ENCODE data around the gene PCDHA2.
"Not testable (repeated sequence)": the region's sequence is repeated elsewhere in the genome, so short reads cannot be mapped to it uniquely, and the experiment has no call there.

The PCDHA2 gene

DNA sequence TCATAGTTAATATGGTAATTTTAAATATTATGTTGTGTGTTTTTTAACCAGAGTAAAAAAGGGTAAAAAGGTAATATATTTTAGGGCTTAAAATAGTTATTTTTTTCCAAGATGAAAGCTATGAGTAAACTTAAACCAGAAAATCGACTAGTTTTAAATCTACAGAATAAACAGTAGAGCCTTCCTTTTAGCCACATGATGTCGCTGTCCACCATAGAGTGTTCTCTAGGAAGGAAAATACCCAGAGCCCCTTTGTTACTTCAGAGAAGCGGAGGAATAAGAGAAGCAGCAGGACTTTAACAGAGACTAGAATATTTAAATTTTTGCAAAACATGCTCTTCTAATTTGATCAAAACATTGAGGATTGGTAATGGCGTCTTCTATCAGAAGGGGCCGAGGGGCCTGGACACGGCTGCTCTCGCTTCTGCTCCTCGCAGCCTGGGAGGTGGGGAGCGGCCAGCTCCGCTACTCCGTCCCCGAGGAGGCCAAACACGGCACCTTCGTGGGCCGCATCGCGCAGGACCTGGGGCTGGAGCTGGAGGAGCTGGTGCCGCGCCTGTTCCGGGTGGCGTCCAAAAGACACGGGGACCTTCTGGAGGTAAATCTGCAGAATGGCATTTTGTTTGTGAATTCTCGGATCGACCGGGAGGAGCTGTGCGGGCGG is at the start of gene PCDHA2:
Gene PCDHA2 (plus strand): TSS at position 258 of the 664 bp plus-strand sequence.
- no peak for DNase-seq (ENCODE audit: low read depth)
- H3K4me3 ChIP-seq (ENCODE audit: low read depth, low read length): no peak within 1 kb of the TSS

GRCh38 chr5:140753561-140753960 is 41.1 kb upstream of the PCDHA2 start:
- no peak overlapping the region for H3K4me3 ChIP-seq (ENCODE audit: low read depth, low read length)
- no peak for DNase-seq (ENCODE audit: low read depth)

- H3K4me3 ChIP-seq (ENCODE audit: low read depth, low read length): no peak overlapping the region
- no peak for DNase-seq (ENCODE audit: low read depth)
Observed at GRCh38 chr5:140764177-140764973, 30.3 kb upstream of the PCDHA2 start.

- no peak overlapping the region for H3K4me3 ChIP-seq (ENCODE audit: low read depth, low read length)
- no peak for DNase-seq (ENCODE audit: low read depth)
Observed at GRCh38 chr5:140767444-140767843, 27.2 kb upstream of the PCDHA2 start.

- DNase-seq (ENCODE audit: low read depth): no peak
- no peak overlapping the region for H3K4me3 ChIP-seq (ENCODE audit: low read depth, low read length)
Observed at GRCh38 chr5:140780512-140780911, 14.1 kb upstream of the PCDHA2 start.

- H3K4me3 ChIP-seq (ENCODE audit: low read depth, low read length): no peak within 1 kb of the TSS
Observed at GRCh38 chr5:140785905-140786686, 8.6 kb upstream of the PCDHA2 start, which contains the start of gene PCDHA1. PCDHA1 (plus strand) TSS chr5:140786140.

GRCh38 chr5:140787422-140787821 is 7.2 kb upstream of the PCDHA2 start:
- H3K4me3 ChIP-seq (ENCODE audit: low read depth, low read length); DNase-seq (ENCODE audit: low read depth): not testable (repeated sequence)

More at GRCh38 chr5:140785905-140786686, 8.6 kb upstream of the PCDHA2 start, which contains the start of gene PCDHA1:
- DNase-seq (ENCODE audit: low read depth): no peak

DNA sequence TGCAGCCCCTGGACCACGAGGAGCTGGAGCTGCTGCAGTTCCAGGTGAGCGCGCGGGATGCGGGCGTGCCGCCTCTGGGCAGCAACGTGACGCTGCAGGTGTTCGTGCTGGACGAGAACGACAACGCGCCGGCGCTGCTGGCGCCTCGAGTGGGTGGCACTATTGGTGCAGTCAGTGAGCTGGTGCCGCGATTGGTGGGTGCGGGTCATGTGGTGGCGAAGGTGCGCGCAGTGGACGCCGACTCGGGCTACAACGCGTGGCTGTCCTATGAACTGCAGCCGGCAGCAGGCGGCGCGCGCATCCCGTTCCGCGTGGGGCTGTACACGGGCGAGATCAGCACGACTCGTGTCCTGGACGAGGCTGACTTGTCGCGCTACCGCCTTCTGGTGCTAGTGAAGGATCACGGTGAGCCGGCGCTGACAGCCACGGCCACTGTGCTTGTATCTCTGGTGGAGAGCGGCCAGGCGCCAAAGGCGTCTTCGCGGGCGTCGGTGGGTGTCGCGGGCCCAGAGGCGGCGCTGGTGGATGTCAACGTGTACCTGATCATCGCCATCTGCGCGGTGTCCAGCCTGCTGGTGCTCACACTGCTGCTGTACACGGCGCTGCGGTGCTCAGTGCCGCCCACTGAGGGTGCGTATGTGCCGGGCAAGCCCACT is 6.7 kb upstream of the PCDHA2 start:
- DNase-seq (ENCODE audit: low read depth); H3K4me3 ChIP-seq (ENCODE audit: low read depth, low read length): not testable (repeated sequence)

- no peak for DNase-seq (ENCODE audit: low read depth)
- H3K4me3 ChIP-seq (ENCODE audit: low read depth, low read length): no peak overlapping the region
Observed at GRCh38 chr5:140791089-140791488, 3.6 kb upstream of the PCDHA2 start.

- no peak for DNase-seq (ENCODE audit: low read depth)
- no peak overlapping the region for H3K4me3 ChIP-seq (ENCODE audit: low read depth, low read length)
Observed at GRCh38 chr5:140795259-140795641, 598 bp downstream of the PCDHA2 start.

DNA sequence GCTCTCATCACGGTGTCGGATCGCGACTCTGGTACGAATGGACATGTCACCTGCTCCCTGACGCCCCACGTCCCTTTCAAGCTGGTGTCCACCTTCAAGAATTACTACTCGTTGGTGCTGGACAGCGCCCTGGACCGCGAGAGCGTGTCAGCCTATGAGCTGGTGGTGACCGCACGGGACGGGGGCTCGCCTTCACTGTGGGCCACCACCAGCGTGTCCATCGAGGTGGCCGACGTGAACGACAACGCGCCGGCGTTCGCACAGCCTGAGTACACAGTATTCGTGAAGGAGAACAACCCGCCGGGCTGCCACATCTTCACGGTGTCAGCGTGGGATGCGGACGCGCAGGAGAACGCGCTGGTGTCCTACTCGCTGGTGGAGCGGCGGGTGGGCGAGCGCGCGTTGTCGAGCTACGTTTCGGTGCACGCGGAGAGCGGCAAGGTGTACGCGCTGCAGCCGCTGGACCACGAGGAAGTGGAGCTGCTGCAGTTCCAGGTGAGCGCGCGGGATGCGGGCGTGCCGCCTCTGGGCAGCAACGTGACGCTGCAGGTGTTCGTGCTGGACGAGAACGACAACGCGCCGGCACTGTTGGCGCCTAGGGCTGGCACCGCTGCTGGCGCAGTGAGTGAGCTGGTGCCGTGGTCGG is 1.5 kb downstream of the PCDHA2 start:
- not testable (repeated sequence) for H3K4me3 ChIP-seq (ENCODE audit: low read depth, low read length); DNase-seq (ENCODE audit: low read depth)

- no peak for DNase-seq (ENCODE audit: low read depth)
- no peak overlapping the region for H3K4me3 ChIP-seq (ENCODE audit: low read depth, low read length)
Observed at GRCh38 chr5:140796718-140797095, 2.1 kb downstream of the PCDHA2 start.

DNA sequence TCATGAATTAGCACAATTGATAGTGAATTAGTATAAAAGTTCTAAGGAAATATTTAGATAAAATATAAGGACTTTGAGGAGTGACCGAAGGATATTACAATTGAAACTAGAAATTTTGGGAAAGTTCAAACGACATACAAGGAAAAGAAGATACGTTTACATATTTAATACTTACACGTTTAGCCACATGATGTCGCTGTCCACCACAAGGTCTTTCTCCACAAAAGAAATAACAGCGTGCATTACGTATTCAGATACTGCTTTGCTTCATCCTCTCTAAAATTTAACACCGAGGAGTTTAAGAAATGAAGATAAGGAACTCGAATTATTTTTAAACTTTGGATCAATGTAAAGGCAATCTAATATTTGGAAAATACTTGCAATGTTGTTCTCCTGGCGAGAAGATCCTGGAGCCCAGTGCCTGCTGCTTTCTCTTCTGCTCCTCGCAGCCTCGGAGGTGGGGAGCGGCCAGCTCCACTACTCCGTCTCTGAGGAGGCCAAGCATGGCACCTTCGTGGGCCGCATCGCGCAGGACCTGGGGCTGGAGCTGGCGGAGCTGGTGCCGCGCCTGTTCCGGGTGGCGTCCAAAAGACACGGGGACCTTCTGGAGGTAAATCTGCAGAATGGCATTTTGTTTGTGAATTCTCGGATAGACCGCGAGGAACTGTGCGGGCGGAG is 6.3 kb downstream of the PCDHA2 start, which contains the start of gene PCDHA3:
Gene PCDHA3 (plus strand): TSS at position 242 of the 678 bp plus-strand sequence.
- DNase-seq (ENCODE audit: low read depth): no peak
- peak within 1 kb of the TSS; percentile 26 for H3K4me3 ChIP-seq (ENCODE audit: low read depth, low read length)

DNA sequence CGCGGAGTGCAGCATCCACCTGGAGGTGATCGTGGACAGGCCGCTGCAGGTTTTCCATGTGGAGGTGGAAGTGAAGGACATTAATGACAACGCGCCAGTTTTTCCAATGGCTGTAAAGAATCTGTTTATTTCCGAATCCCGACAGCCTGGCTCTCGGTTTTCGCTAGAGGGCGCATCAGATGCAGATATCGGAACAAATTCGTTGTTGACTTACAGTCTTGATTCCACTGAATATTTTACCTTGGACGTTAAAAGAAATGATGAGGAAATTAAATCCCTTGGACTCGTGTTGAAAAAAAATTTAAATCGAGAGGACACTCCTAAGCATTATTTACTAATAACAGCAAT is 6.8 kb downstream of the PCDHA2 start:
- DNase-seq (ENCODE audit: low read depth): no peak
- H3K4me3 ChIP-seq (ENCODE audit: low read depth, low read length): peak overlapping the region; percentile 26

- H3K4me3 ChIP-seq (ENCODE audit: low read depth, low read length); DNase-seq (ENCODE audit: low read depth): not testable (repeated sequence)
Observed at GRCh38 chr5:140802381-140802780, 7.7 kb downstream of the PCDHA2 start.

DNA sequence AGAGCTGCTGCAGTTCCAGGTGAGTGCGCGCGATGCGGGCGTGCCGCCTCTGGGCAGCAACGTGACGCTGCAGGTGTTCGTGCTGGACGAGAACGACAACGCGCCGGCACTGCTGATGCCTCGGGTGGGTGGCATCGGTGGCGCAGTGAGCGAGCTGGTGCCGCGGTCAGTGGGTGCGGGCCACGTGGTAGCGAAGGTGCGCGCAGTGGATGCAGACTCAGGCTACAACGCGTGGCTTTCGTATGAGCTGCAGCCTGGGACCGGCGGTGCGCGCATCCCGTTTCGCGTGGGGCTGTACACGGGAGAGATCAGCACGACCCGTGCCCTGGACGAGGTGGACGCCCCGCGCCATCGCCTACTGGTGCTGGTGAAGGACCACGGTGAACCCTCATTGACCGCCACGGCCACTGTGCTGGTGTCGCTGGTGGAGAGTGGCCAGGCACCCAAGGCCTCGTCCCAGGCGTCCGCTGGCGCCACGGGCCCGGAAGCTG is 8.2 kb downstream of the PCDHA2 start:
- no peak for DNase-seq (ENCODE audit: low read depth)
- H3K4me3 ChIP-seq (ENCODE audit: low read depth, low read length): no peak overlapping the region

- DNase-seq (ENCODE audit: low read depth): no peak
- peak within 1 kb of the TSS; percentile 26 for H3K4me3 ChIP-seq (ENCODE audit: low read depth, low read length)
Observed at GRCh38 chr5:140806834-140807775, 12.5 kb downstream of the PCDHA2 start, which contains the start of gene PCDHA4. PCDHA4 (plus strand) TSS chr5:140807068.
